AG04449 (cell line): ENCODE results near the gene FAM131C.

Source experiments
- CTCF ChIA-PET: fragments of 350-600 bp; formaldehyde crosslinking; extraction: SDS; loops from one replicate; lab custom pipeline; 2021; ENCODE audit warnings: antibody characterized with exemption; lab: Yijun Ruan, JAX
- POLR2A ChIA-PET: fragments of 400-600, 350-600 bp; formaldehyde crosslinking; extraction: SDS; loops from one replicate; lab custom pipeline; 2020; ENCODE audit warnings: antibody characterized with exemption, inconsistent platforms; lab: Yijun Ruan, JAX
- DNase-seq: peaks from one replicate; pipeline ENCODE4 v3.0.0-alpha.2; 2010; ENCODE audit warnings: low read depth, low spot score
- H3K4me3 ChIP-seq: 2 replicates; pipeline ENCODE4 v1.5.1; 2011; ENCODE audit warnings: low read depth, mild to moderate bottlenecking, control low read depth, low read length
- TF ChIP-seq, protein P1 (sequence below): IDR thresholded peaks from one replicate; pipeline ENCODE4 v1.5.1; 2011; ENCODE audit warnings: mild to moderate bottlenecking, moderate library complexity, low read length, control low read depth, inconsistent platforms; ENCODE audit not compliant: insufficient read depth; ENCODE audit errors: missing control alignments

The FAM131C gene

DNA sequence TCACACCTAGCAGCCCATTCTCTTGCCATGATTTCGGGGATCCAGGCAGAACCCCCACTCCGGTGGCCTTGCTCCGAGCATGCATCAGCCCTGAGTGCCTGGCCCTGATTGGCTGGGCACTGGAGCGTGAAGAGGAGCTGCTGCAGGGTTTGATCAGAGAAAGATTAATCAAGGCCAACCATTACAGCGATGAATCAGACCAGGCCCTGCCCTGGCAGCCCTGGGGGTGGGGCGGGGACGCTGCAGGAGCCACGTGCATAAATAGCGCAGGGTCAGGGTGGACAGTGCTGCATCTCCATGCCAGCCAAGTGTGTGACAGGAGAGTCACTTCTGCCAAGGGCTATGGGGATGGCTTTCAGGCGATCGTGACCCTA is 3.4 kb upstream of the FAM131C start:
- TF ChIP-seq, protein P1, sequence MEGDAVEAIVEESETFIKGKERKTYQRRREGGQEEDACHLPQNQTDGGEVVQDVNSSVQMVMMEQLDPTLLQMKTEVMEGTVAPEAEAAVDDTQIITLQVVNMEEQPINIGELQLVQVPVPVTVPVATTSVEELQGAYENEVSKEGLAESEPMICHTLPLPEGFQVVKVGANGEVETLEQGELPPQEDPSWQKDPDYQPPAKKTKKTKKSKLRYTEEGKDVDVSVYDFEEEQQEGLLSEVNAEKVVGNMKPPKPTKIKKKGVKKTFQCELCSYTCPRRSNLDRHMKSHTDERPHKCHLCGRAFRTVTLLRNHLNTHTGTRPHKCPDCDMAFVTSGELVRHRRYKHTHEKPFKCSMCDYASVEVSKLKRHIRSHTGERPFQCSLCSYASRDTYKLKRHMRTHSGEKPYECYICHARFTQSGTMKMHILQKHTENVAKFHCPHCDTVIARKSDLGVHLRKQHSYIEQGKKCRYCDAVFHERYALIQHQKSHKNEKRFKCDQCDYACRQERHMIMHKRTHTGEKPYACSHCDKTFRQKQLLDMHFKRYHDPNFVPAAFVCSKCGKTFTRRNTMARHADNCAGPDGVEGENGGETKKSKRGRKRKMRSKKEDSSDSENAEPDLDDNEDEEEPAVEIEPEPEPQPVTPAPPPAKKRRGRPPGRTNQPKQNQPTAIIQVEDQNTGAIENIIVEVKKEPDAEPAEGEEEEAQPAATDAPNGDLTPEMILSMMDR = no peak
- CTCF ChIA-PET = interaction anchor here (0.7 to 22.9 kb wide), 13 partner anchors 8 to 286 kb away, joined by 3 to 1006 read pairs (median 96); partner anchors contain the start of genes CPLANE2, EPHA2 and FAM131C
- no peak for DNase-seq

DNA sequence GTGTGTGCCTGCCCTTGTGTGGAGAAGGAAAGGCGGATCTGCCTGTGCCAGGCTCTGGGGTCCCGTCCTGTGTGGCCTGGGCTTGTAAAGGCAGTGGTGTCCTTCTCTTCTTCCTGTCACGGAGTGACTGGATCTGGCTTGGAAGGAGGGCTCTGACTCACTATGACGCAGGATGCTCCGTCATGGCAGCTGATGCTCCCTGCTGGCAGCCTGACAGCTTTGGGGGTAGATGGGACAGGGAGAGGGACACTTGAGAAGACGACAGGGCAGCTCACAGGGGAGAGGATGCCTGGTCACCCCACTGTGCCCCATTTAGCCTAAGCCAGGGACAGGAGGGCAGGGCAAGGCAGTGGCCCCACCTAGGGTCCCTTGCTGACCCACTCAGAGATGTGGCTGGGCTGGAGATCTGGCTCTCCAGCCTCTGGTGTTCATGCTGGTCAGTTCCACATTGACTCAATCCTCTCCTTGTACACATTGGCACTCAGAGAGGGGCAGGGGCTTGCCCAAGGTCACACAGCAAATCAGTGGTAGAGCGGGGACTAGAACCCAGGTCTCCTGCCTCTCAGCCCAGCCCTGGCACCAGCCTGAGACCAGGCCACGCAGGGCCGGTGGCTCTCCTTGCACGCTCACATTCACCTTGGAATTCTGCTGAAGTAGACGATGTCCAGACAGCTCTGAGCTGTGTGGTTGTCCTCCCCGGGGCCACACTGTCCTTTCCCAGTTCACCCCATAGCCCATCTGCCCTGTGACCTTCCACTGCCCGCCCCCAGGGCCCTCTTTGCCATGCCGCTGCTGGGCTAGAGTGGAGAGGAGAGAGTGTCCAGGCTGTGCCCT is 2.8 kb upstream of the FAM131C start:
- DNase-seq = peak; percentile 65
- POLR2A ChIA-PET = no interaction called here
- H3K4me3 ChIP-seq = no peak overlapping the region
- CTCF ChIA-PET = interaction anchor here (0.7 to 22.9 kb wide), 12 partner anchors 7 to 287 kb away, joined by 3 to 1006 read pairs (median 111); partner anchors contain the start of genes CPLANE2, EPHA2, FAM131C and SRARP
- TF ChIP-seq, protein P1 = no peak

More for the DNA sequence above, 3.4 kb upstream of the FAM131C start:
- POLR2A ChIA-PET = no interaction called here
- H3K4me3 ChIP-seq = no peak overlapping the region

DNA sequence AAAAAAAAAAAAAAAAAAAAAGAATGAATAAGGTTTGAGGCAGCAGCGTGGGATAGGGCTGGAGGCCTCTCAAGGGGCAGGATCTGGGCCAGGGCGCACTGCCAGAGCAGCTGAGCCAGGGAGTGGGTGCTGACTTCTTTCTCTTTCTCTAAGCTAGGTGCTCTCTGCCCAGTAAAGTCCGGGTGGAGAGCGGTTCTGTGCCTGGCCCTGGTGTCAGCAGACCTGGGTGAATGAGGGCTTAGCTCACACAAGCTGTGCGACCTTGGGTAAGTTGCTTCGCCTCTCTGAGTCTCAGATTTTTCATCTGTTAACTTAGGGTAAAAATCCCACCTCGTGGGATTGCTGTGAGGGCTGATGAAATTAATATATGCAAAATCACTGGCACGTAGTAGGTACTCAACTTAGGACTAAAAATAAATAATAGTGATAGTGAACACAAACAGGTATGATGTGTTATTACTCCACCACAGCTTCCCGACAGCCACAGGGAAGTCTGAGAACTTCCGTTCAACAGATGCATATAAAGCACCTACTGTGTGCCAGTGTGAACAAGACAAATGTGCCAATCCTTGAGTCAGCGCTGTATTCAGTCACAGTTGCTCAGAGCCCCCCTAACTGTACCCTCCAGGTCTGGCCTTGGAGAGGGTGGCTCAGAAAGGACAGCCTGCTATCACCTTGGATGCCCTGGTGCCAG is 2.0 kb upstream of the FAM131C start:
- DNase-seq = no peak
- TF ChIP-seq, protein P1 = no peak
- POLR2A ChIA-PET = no interaction called here
- CTCF ChIA-PET = interaction anchor here (0.7 to 22.9 kb wide), 12 partner anchors 7 to 366 kb away, joined by 3 to 1006 read pairs (median 7); partner anchors contain the start of genes CPLANE2, FAM131C, NECAP2 and SRARP
- H3K4me3 ChIP-seq = no peak overlapping the region

DNA sequence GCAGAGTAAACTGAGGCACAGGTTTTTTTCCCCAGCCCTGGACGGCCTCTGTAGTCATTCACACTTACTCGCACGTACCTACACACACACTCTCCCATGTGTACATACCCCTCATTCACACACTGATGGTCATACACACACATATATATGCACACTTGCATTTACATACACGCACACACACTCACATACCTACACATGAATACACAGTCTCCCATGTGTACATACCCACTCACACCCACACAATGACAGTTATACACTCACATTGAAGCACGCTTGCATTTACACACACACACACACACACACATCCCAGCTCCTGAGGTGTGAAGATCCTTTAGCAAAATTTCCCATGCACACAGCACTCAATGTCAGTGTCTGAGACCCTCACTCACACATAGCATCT is 766 bp upstream of the FAM131C start:
- DNase-seq = no peak
- ChIA-PET POLR2A (no interaction called here), CTCF (interaction anchor here (0.6 to 22.9 kb wide), 16 partner anchors 4 to 367 kb away, joined by 3 to 1006 read pairs (median 8); partner anchors contain the start of genes CPLANE2, FAM131C, HSPB7 and NECAP2)
- TF ChIP-seq, protein P1 = no peak
- H3K4me3 ChIP-seq = no peak overlapping the region

DNA sequence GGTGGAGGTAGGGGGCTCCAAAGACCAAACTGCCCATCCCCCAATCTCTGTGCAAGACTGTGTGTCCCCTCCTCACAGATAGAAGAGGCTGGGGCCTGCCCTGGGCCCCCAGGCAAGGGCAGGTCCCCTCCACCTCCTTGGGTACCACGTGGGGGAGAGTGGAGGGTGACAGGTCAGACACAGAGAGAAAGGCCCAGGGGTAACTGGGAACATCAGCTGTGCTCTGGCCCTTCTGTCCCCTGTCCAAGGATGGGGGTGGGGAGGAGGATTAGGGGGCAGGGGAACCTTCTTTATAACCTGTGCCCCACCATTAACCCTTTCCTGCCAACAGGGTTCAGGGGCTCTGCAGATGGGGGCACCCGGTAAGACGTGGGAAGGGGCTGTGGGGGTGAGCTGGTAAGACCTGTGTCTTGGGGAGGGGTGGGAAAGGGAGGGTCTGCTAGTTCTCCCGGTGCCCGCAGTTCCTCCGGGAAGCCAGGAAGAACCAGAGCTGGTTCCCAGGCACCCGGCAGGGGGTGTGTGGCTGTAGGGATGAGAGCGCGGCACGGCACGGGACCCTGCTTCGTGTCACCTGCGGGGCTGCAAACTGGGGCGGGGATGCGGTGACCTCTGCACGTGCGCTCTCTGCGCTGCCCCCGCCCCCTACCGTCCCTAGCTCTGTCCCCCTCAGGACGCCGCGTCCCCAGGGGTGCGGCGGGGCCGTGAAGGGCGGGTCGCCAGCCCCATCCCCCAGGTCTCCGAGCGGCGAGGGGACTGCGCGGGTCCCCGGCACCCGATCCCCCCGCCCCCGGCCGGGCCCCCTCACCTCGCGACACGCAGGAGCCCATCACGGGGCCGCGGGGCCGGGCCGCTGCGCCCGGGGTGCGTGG is 601 bp downstream of the FAM131C start:
- no peak for DNase-seq
- ChIA-PET POLR2A (no interaction called here), CTCF (interaction anchor here (0.6 to 22.9 kb wide), 33 partner anchors 4 to 292 kb away, joined by 3 to 1006 read pairs (median 4); partner anchors contain the start of genes CPLANE2, FAM131C, FBXO42 and HSPB7)
- H3K4me3 ChIP-seq = peak overlapping the region; percentile 52
- TF ChIP-seq, protein P1 = peak; percentile 53
